ENCODE results near the gene ZNF416.

Gene ZNF416

GRCh38 chr19:57583521-57584416, 5.1 kb upstream of the ZNF416 start, which contains the start of gene ZIK1:
ZIK1 (plus strand) TSS chr19:57584145; CDS start chr19:57584357, 212 bp downstream.
- Histone ChIP-seq H3K4me1 (ENCODE audit: control insufficient read depth in 1 of 2, insufficient read depth in 2 of 2, low read length in 2 of 2) (peaks cover 0 to 23% of the 10 kb centered on the region in 2 donors), H3K9me3 (ENCODE audit: control insufficient read depth in 1 of 2, low read length in 2 of 2) (peaks cover 12 to 39% of the 10 kb centered on the region in 2 donors), H3K27ac (ENCODE audit: low read length) (no peak within 1 kb of the TSS), H3K4me3 (ENCODE audit: low read depth in 1 of 2, low read length in 2 of 2) (peak within 1 kb of the TSS; percentile 55 to 89), H3K36me3 (ENCODE audit: control insufficient read depth in 1 of 2, insufficient read depth in 2 of 2, low read length in 2 of 2) (peaks cover 2 to 24% of the 10 kb centered on the region in 2 donors), H3K27me3 (ENCODE audit: low read depth, low read length) (no peaks in the 10 kb centered on the region)

- Histone ChIP-seq H3K36me3 (ENCODE audit: control insufficient read depth in 1 of 2, insufficient read depth in 2 of 2, low read length in 2 of 2) (peaks cover 0 to 20% of the 10 kb centered on the region in 2 donors), H3K4me1 (ENCODE audit: control insufficient read depth in 1 of 2, insufficient read depth in 2 of 2, low read length in 2 of 2) (peaks cover under 1 to 24% of the 10 kb centered on the region in 2 donors), H3K4me3 (ENCODE audit: low read depth in 1 of 2, low read length in 2 of 2) (peak overlapping the region; percentile 55 to 89), H3K9me3 (ENCODE audit: control insufficient read depth in 1 of 2, low read length in 2 of 2) (peaks cover 5 to 32% of the 10 kb centered on the region in 2 donors), H3K27ac (ENCODE audit: low read length) (no peak overlapping the region), H3K27me3 (ENCODE audit: low read depth, low read length) (no peaks in the 10 kb centered on the region)
These were observed 4.4 kb upstream of the ZNF416 start for GRCh38 chr19:57583104-57583520.

- peaks cover 46 to 60% of the 10 kb centered on the region in 2 donors for H3K36me3 ChIP-seq (ENCODE audit: control insufficient read depth in 1 of 2, insufficient read depth in 2 of 2, low read length in 2 of 2)
These were observed 2.0 kb downstream of the ZNF416 start for GRCh38 chr19:57576661-57577060.

DNA sequence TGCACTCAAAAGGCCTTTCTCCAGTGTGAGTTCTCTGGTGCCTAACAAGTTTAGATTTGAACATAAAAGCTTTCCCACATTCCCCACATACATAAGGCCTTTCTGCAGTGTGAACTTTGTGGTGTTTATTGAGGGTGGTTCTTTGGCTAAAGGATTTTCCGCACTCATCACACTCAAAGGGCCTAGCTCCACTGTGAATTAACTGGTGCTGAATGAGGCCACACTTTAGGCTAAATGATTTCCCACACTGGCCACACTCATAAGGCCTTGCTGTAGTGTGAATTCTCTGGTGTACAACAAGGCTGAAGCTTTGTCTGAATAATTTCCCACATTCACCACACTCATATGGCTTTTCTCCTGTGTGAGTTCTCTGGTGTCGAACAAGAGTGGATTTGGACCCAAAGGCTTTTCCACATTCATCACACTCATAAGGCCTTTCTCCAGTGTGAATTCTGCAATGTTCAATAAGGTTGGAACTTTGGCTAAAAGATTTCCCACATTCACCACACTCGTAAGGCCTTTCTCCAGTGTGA, 6.2 kb downstream of the ZNF416 start:
- Histone ChIP-seq H3K4me3 (ENCODE audit: low read depth in 1 of 2, low read length in 2 of 2) (peak overlapping the region; percentile 12 to 99), H3K27me3 (ENCODE audit: low read depth, low read length) (no peaks in the 10 kb centered on the region), H3K36me3 (ENCODE audit: control insufficient read depth in 1 of 2, insufficient read depth in 2 of 2, low read length in 2 of 2) (peaks cover 46 to 72% of the 10 kb centered on the region in 2 donors), H3K27ac (ENCODE audit: low read length) (no peak overlapping the region), H3K9me3 (ENCODE audit: control insufficient read depth in 1 of 2, low read length in 2 of 2) (peaks cover 83 to 97% of the 10 kb centered on the region in 2 donors), H3K4me1 (ENCODE audit: control insufficient read depth in 1 of 2, insufficient read depth in 2 of 2, low read length in 2 of 2) (peaks cover 0 to 2% of the 10 kb centered on the region in 2 donors)

More at GRCh38 chr19:57576661-57577060, 2.0 kb downstream of the ZNF416 start:
- Histone ChIP-seq H3K9me3 (ENCODE audit: control insufficient read depth in 1 of 2, low read length in 2 of 2) (peaks cover 57 to 62% of the 10 kb centered on the region in 2 donors), H3K27ac (ENCODE audit: low read length) (no peak overlapping the region), H3K4me3 (ENCODE audit: low read depth in 1 of 2, low read length in 2 of 2) (peak overlapping the region in 1 of 2 donors; percentile 99), H3K27me3 (ENCODE audit: low read depth, low read length) (no peaks in the 10 kb centered on the region), H3K4me1 (ENCODE audit: control insufficient read depth in 1 of 2, insufficient read depth in 2 of 2, low read length in 2 of 2) (peaks cover 6 to 13% of the 10 kb centered on the region in 2 donors)

- no peaks in the 10 kb centered on the region for H3K27me3 ChIP-seq (ENCODE audit: low read depth, low read length)
- peaks cover 81 to 98% of the 10 kb centered on the region in 2 donors for H3K9me3 ChIP-seq (ENCODE audit: control insufficient read depth in 1 of 2, low read length in 2 of 2)
- no peak overlapping the region for H3K27ac ChIP-seq (ENCODE audit: low read length)
- H3K4me3 ChIP-seq (ENCODE audit: low read depth in 1 of 2, low read length in 2 of 2): peak overlapping the region in 1 of 2 donors; percentile 99
- no peaks in the 10 kb centered on the region for H3K4me1 ChIP-seq (ENCODE audit: control insufficient read depth in 1 of 2, insufficient read depth in 2 of 2, low read length in 2 of 2)
- H3K36me3 ChIP-seq (ENCODE audit: control insufficient read depth in 1 of 2, insufficient read depth in 2 of 2, low read length in 2 of 2): peaks cover 37 to 56% of the 10 kb centered on the region in 2 donors
These were observed 8.0 kb downstream of the ZNF416 start for GRCh38 chr19:57570707-57571106.

- H3K27ac ChIP-seq (ENCODE audit: low read length): no peak overlapping the region
- peak overlapping the region; percentile 30 to 46 for H3K4me3 ChIP-seq (ENCODE audit: low read depth in 1 of 2, low read length in 2 of 2)
- no peaks in the 10 kb centered on the region for H3K27me3 ChIP-seq (ENCODE audit: low read depth, low read length)
- peaks cover 0 to 15% of the 10 kb centered on the region in 2 donors for H3K36me3 ChIP-seq (ENCODE audit: control insufficient read depth in 1 of 2, insufficient read depth in 2 of 2, low read length in 2 of 2)
- peaks cover 53 to 84% of the 10 kb centered on the region in 2 donors for H3K9me3 ChIP-seq (ENCODE audit: control insufficient read depth in 1 of 2, low read length in 2 of 2)
- no peaks in the 10 kb centered on the region for H3K4me1 ChIP-seq (ENCODE audit: control insufficient read depth in 1 of 2, insufficient read depth in 2 of 2, low read length in 2 of 2)
These were observed 12.1 kb downstream of the ZNF416 start for GRCh38 chr19:57566396-57567265.

DNA sequence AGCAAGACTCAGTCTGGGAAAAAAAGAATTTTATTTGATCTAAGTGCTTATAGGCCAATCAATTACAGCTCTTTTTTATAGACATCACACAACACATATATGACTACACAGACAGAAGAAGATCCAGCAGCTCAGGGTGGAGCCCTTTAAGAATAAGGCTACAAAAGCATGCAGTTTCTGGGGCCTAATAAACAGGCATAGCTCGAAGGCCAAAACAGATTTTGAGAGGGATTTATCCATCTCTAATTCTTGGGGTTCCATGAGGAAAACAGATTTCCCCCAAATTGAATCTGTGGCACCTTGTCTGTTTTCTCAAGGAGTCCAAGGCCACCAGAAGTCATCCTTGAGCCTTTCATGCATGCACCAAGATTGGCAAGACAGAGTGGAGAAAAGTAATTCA, 15.2 kb downstream of the ZNF416 start:
- peaks cover 3 to 9% of the 10 kb centered on the region in 2 donors for H3K4me1 ChIP-seq (ENCODE audit: control insufficient read depth in 1 of 2, insufficient read depth in 2 of 2, low read length in 2 of 2)
- no peaks in the 10 kb centered on the region for H3K27me3 ChIP-seq (ENCODE audit: low read depth, low read length)
- H3K4me3 ChIP-seq (ENCODE audit: low read depth in 1 of 2, low read length in 2 of 2): peak overlapping the region in 1 of 2 donors; percentile 6
- H3K27ac ChIP-seq (ENCODE audit: low read length): no peak overlapping the region
- peaks cover 28 to 56% of the 10 kb centered on the region in 2 donors for H3K9me3 ChIP-seq (ENCODE audit: control insufficient read depth in 1 of 2, low read length in 2 of 2)
- no peaks in the 10 kb centered on the region for H3K36me3 ChIP-seq (ENCODE audit: control insufficient read depth in 1 of 2, insufficient read depth in 2 of 2, low read length in 2 of 2)

DNA sequence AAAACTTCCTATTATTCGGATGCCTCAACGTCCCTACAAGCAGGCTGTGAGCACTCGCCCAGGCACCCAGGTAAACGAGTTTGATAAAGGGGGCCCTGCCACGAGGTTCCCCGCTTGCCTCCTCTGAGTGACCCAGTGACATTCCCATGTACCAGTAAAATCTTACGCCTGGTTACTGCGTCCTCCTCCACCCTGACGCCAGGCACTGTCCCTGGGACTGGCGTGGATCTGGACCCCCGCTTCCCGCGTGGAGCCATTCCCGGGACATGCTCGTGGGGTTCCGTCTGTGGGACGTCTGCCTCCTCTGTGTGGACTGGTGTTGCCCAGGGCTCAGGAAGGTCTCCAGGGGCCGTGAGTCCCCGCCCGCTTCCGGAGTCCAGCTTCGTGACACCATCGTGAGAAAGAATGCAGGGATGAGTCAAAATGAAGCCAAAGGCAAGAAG, 18.6 kb downstream of the ZNF416 start:
- H3K27ac ChIP-seq (ENCODE audit: low read length): peak overlapping the region; percentile 27
- no peaks in the 10 kb centered on the region for H3K27me3 ChIP-seq (ENCODE audit: low read depth, low read length)
- peaks cover 12 to 15% of the 10 kb centered on the region in 2 donors for H3K36me3 ChIP-seq (ENCODE audit: control insufficient read depth in 1 of 2, insufficient read depth in 2 of 2, low read length in 2 of 2)
- H3K4me1 ChIP-seq (ENCODE audit: control insufficient read depth in 1 of 2, insufficient read depth in 2 of 2, low read length in 2 of 2): peaks cover 11 to 17% of the 10 kb centered on the region in 2 donors
- H3K4me3 ChIP-seq (ENCODE audit: low read depth in 1 of 2, low read length in 2 of 2): peak overlapping the region; percentile 74 to 98
- H3K9me3 ChIP-seq (ENCODE audit: control insufficient read depth in 1 of 2, low read length in 2 of 2): peaks cover 6 to 35% of the 10 kb centered on the region in 2 donors

GRCh38 chr19:57559404-57560025, 19.2 kb downstream of the ZNF416 start, which contains the start of gene ZNF550:
ZNF550 (minus strand) TSS chr19:57559863; CDS start chr19:57559682, 181 bp downstream.
- H3K9me3 ChIP-seq (ENCODE audit: control insufficient read depth in 1 of 2, low read length in 2 of 2): peaks cover 5 to 37% of the 10 kb centered on the region in 2 donors
- peak within 1 kb of the TSS; percentile 74 to 98 for H3K4me3 ChIP-seq (ENCODE audit: low read depth in 1 of 2, low read length in 2 of 2)
- H3K27ac ChIP-seq (ENCODE audit: low read length): peak within 1 kb of the TSS; percentile 31
- peaks cover 18 to 20% of the 10 kb centered on the region in 2 donors for H3K36me3 ChIP-seq (ENCODE audit: control insufficient read depth in 1 of 2, insufficient read depth in 2 of 2, low read length in 2 of 2)
- no peaks in the 10 kb centered on the region for H3K27me3 ChIP-seq (ENCODE audit: low read depth, low read length)
- H3K4me1 ChIP-seq (ENCODE audit: control insufficient read depth in 1 of 2, insufficient read depth in 2 of 2, low read length in 2 of 2): peaks cover 11 to 17% of the 10 kb centered on the region in 2 donors

- H3K27me3 ChIP-seq (ENCODE audit: low read depth, low read length): no peaks in the 10 kb centered on the region
- H3K4me3 ChIP-seq (ENCODE audit: low read depth in 1 of 2, low read length in 2 of 2): peak overlapping the region; percentile 74 to 98
- H3K27ac ChIP-seq (ENCODE audit: low read length): peak overlapping the region; percentile 31
- H3K9me3 ChIP-seq (ENCODE audit: control insufficient read depth in 1 of 2, low read length in 2 of 2): peaks cover 7 to 38% of the 10 kb centered on the region in 2 donors
- peaks cover 23 to 26% of the 10 kb centered on the region in 2 donors for H3K36me3 ChIP-seq (ENCODE audit: control insufficient read depth in 1 of 2, insufficient read depth in 2 of 2, low read length in 2 of 2)
- H3K4me1 ChIP-seq (ENCODE audit: control insufficient read depth in 1 of 2, insufficient read depth in 2 of 2, low read length in 2 of 2): peaks cover 11 to 17% of the 10 kb centered on the region in 2 donors
These were observed 19.7 kb downstream of the ZNF416 start for GRCh38 chr19:57559008-57559403.

All from muscle layer of duodenum (tissue), 2 donors.